HEK293 (cell line): ENCODE results near the gene FEM1A.
A peak's percentile ranks its signal among the peaks of the same experiment; 100 is the strongest.

Experiments used
- GFI1B ChIP-seq: fragments of 450-650 bp; formaldehyde crosslinking; IDR thresholded peaks from 2 replicates; pipeline ENCODE4 v1.5.1; 2016; ENCODE audit warnings: missing biosample characterization, missing genetic modification characterization
- HIC1 ChIP-seq: fragments of 450-650 bp; formaldehyde crosslinking; IDR thresholded peaks from 2 replicates; pipeline ENCODE4 v1.5.1; 2016; ENCODE audit warnings: missing biosample characterization, missing genetic modification characterization
- KLF1 ChIP-seq: fragments of 450-650 bp; formaldehyde crosslinking; IDR thresholded peaks from 2 replicates; pipeline ENCODE4 v1.5.1; 2016; ENCODE audit warnings: missing biosample characterization, missing genetic modification characterization
- KLF8 ChIP-seq: fragments of 450-650 bp; formaldehyde crosslinking; IDR thresholded peaks from 2 replicates; pipeline ENCODE4 v1.5.1; 2016; ENCODE audit warnings: missing biosample characterization, missing genetic modification characterization
- KLF9 ChIP-seq: fragments of 450-650 bp; formaldehyde crosslinking; IDR thresholded peaks from 2 replicates; pipeline ENCODE4 v1.5.1; 2016; ENCODE audit warnings: missing biosample characterization, missing genetic modification characterization, low read depth
- PRDM10 ChIP-seq: fragments of 450-650 bp; formaldehyde crosslinking; IDR thresholded peaks from 2 replicates; pipeline ENCODE4 v1.5.1; 2016; ENCODE audit warnings: missing biosample characterization, missing genetic modification characterization
- PRDM2 ChIP-seq: fragments of 450-650 bp; formaldehyde crosslinking; IDR thresholded peaks from 2 replicates; pipeline ENCODE4 v1.5.1; 2016; ENCODE audit warnings: missing biosample characterization, missing genetic modification characterization, borderline replicate concordance
- YY2 ChIP-seq: fragments of 450-650 bp; formaldehyde crosslinking; IDR thresholded peaks from 2 replicates; pipeline ENCODE4 v1.5.1; 2016; ENCODE audit warnings: missing biosample characterization, missing genetic modification characterization
- ZEB2 ChIP-seq: fragments of 450-650 bp; formaldehyde crosslinking; IDR thresholded peaks from 2 replicates; pipeline ENCODE4 v1.5.1; 2016; ENCODE audit warnings: missing biosample characterization, missing genetic modification characterization
- ZIC2 ChIP-seq: fragments of 450-650 bp; formaldehyde crosslinking; IDR thresholded peaks from 2 replicates; pipeline ENCODE4 v1.5.1; 2016; ENCODE audit warnings: missing biosample characterization, missing genetic modification characterization
- ZNF133 ChIP-seq: fragments of 450-650 bp; formaldehyde crosslinking; IDR thresholded peaks from 2 replicates; pipeline ENCODE4 v1.5.1; 2016; ENCODE audit warnings: missing biosample characterization, missing genetic modification characterization
- ZNF266 ChIP-seq: fragments of 450-650 bp; formaldehyde crosslinking; IDR thresholded peaks from 2 replicates; pipeline ENCODE4 v1.5.1; 2016; ENCODE audit warnings: missing biosample characterization, missing genetic modification characterization, low read depth
- ZNF274 ChIP-seq, 2 experiments: fragments of 200-500 bp in 1 of 2; fragments of 450-650 bp in 1 of 2; sonication (Bioruptor generic) in 1 of 2; formaldehyde crosslinking in 1 of 2; IDR thresholded peaks; 2 replicates each; pipeline versions ENCODE4 v1.5.1 to v1.6.1; 2014 to 2016; ENCODE audit warnings: borderline replicate concordance in 1 of 2, inconsistent platforms in 1 of 2, low read length in 1 of 2, missing biosample characterization in 1 of 2, missing genetic modification characterization in 1 of 2
- ZNF302 ChIP-seq: fragments of 450-650 bp; formaldehyde crosslinking; IDR thresholded peaks from 2 replicates; pipeline ENCODE4 v1.5.1; 2016; ENCODE audit warnings: missing biosample characterization, missing genetic modification characterization, low read depth
- ZNF350 ChIP-seq: fragments of 450-650 bp; formaldehyde crosslinking; IDR thresholded peaks from 2 replicates; pipeline ENCODE4 v1.5.0; 2017; ENCODE audit warnings: missing biosample characterization, mild to moderate bottlenecking, missing genetic modification characterization
- ZNF449 ChIP-seq: fragments of 450-650 bp; formaldehyde crosslinking; IDR thresholded peaks from 2 replicates; pipeline ENCODE4 v1.5.1; 2017; ENCODE audit warnings: missing biosample characterization, mild to moderate bottlenecking, missing genetic modification characterization, moderate library complexity
- ZNF600 ChIP-seq: fragments of 450-650 bp; formaldehyde crosslinking; IDR thresholded peaks from 2 replicates; pipeline ENCODE4 v1.5.1; 2016; ENCODE audit warnings: missing biosample characterization, missing genetic modification characterization

FEM1A gene

GRCh38 chr19:4773047-4773640 is 18.4 kb upstream of the FEM1A start (continued):
- TF ChIP-seq PRDM2 (tag by site-specific recombination), result no peak
- TF ChIP-seq HIC1 (tag by site-specific recombination), result no peak
- TF ChIP-seq ZNF274 (IDR thresholded peaks at IDR 0.05; ENCODE audit: low read length), result no peak
- no peak for TF ChIP-seq ZNF274 (tag by site-specific recombination; IDR thresholded peaks at IDR 0.05; ENCODE audit: borderline replicate concordance)
- no peak for TF ChIP-seq KLF9 (tag by site-specific recombination)
- TF ChIP-seq PRDM10, result peak; percentile 37; the same call in 1 of the 2 replicates
- 0 out of 2 replicates have a peak, but pooled peaks have one; percentile 39 for TF ChIP-seq ZNF600
- peak; percentile 47; the same call in 1 of the 2 replicates for TF ChIP-seq ZIC2 (tag by site-specific recombination)
- TF ChIP-seq ZNF266 (tag by site-specific recombination), result no peak
- TF ChIP-seq ZNF302 (tag by site-specific recombination), result no peak
- no peak for TF ChIP-seq KLF8 (tag by site-specific recombination)
- peak; percentile 97 for TF ChIP-seq ZNF449 (tag by site-specific recombination)
- TF ChIP-seq ZNF133 (tag by site-specific recombination), result no peak
- TF ChIP-seq KLF1 (tag by site-specific recombination), result peak; percentile 95
- 0 out of 2 replicates have a peak, but pooled peaks have one; percentile 33 for TF ChIP-seq YY2 (tag by site-specific recombination)
- no peak for TF ChIP-seq ZNF350 (tag by site-specific recombination)
- TF ChIP-seq ZEB2 (tag by site-specific recombination), result no peak
- TF ChIP-seq GFI1B (tag by site-specific recombination), result no peak
- TF ChIP-seq, all 188 proteins: peak for 8
